Inflammatory macrophage treated with lipopolysaccharide for 4 hours (primary cell): ENCODE results near the gene SUCLG2.

Experiments
- DNase-seq: peaks from one replicate; pipeline ENCODE4 v3.0.0-alpha.2; 2020

Gene SUCLG2

DNA sequence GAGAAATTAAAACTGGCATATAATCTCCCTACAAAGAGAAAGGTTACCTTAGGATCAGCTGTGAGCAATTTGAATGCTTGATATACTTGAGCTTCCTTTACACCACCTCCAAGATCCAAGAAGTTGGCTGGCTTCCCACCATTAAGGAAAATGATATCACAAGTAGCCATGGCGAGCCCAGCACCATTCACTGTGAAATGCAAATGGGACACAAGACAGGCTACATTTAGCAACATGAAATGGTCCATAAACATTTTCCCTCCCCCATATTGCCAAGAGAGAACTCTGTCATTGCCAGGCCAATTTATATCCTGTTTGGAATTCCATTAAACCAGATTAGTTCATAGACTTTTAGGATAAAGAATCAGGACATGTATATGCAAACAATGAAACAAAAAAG lies 158.7 kb downstream of the SUCLG2 start:
- DNase-seq = no peak

DNA sequence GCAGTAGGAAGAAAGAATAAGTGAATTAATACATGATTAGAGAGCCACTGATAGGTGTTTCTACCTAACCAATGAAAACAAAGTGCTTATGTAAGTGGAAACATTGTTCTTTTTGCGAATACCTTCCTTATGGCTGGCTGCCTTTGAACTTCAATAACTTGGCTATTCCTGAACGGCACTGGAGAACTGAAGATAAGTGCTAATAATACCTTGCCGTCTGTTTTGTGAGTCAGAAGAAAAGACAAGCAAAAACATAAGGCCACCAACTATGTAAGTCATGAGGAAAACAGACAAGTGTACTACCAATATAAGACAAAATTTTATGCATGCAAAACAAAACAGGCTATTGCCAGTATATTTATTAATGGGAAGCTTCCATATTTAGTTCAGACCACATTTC lies 160.6 kb downstream of the SUCLG2 start:
- no peak for DNase-seq

DNA sequence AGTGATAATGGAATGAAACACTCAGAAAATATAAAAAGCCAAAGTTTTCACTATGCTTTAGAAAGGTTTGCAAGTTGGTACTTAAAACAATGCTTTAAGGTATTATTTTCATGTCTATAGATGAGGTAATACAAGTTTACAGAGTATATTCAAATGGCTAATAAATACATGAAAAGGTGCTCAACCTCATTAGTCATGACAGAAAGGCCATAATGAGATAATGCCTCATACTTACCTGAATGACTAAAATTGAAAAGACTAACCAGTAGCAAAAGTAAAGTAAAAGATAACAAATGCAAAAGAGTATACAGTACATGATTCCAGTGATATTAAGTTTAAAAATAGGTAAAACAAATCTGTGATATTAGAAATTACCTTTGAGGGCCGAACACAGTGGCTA lies 163.8 kb downstream of the SUCLG2 start:
- DNase-seq = no peak

DNA sequence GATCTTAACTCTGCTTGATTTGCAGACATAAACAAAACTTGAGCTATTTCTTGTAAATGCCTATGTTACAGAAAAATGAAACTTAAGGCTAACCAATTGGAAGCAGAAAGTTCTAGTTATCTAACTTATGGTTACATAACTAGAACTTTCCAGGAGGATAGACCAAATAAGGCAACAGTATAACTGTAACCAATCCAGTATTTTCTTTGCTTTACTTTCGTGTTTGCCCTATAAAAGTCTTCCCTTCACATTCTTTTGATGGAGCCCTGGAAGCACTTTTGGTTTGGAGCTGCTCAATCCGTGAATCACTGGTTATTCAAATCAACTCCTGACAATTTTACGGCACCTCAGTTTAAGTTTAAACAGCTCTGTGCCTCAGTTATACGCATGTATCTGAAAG lies 164.6 kb downstream of the SUCLG2 start:
- peak; percentile 7 for DNase-seq

DNA sequence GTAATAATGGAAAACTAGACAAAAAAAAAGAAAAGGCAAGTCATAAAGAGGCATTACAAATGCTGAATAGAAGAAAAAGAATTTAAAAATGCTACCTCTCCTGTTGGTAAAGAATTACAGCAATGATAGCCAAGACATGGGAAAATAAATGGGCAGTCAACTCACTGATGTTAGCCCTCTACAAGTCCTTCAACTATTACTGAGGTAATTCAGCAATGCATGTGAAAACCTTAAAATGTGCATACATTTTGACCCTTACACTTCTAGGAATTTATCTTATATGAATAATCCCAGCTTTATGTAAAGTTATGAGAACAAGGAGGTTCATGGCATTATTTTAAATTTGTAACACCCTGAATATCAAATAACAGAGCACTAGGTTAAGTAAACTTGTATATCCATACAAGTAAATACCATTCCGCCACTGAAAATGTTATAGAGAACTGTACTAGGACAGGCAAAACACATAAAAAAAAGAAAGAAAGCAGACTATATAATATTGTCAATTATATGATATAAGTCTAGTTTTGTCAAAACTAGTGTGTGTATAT lies 166.8 kb downstream of the SUCLG2 start:
- no peak for DNase-seq

DNA sequence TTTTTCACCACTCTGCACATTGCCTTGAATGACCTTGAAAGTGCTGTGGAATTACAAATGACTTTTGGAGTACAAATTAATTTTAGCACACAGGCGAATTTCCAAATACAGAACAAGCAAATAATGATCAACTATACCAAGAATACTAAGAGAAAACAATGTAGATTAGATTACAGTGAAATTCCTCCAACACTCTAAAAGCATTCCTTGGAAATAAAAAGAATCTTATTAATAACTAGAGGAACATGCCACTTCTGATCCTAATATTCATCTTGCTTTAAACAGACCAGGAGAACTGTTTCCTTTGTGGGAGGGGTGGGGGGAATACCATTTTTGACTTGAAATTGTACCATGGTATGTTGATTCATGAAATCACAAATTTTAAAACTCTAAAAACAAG lies 167.5 kb downstream of the SUCLG2 start:
- no peak for DNase-seq

DNA sequence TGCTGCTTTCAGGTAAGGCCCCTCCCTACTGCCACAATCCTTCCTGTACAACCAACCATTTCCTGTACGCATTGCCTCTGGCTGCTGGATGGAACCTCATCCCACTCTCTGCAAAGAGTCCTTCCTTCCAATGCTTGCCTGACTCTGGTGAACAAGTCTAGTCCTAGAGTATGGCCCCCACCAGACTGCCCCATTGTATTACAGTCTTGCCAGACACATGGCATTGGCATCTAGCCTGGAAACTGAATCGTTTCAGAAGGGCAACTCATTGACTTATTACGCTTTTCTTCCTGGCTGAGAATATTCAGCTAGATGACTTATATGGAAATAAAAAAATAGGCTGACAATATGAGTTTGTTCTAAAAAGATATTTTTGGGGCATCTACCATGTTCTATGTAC lies 170.3 kb downstream of the SUCLG2 start:
- no peak for DNase-seq

DNA sequence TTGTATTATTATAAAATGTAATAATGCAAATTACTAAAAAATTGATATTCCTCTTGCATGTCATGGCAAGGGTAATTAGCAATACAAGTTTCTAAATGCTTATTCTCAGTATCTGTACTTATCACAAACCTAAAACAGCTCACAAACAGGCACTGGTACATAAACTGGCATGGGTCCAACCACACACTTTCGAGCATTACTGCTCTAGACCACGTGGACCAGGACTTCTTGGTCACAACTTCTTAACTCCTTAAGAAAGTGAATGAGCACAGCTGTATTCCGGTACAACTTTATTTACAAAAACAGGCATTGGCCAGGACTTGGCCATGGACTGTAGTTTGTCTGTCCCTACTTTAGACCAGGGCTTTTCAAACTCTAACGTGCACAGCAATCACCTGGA lies 173.3 kb downstream of the SUCLG2 start:
- no peak for DNase-seq

DNA sequence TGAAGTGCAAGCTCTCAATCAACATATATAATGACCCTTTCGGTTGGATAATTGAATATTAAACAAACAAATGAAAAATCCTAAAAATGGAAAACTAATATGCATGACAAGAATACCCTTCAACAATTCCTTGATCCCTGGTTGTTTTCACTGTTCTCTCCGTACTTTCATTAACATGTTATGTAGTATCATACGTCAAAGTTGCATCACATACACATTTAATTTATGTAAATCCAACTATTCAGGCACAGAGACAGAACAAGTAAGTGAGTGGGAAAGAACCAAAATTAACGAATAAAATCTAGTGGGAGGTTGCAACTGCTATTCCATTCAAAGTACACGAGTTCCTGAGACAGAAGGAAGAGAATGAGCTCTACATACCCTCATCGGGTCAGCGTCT lies 176.0 kb downstream of the SUCLG2 start:
- no peak for DNase-seq

DNA sequence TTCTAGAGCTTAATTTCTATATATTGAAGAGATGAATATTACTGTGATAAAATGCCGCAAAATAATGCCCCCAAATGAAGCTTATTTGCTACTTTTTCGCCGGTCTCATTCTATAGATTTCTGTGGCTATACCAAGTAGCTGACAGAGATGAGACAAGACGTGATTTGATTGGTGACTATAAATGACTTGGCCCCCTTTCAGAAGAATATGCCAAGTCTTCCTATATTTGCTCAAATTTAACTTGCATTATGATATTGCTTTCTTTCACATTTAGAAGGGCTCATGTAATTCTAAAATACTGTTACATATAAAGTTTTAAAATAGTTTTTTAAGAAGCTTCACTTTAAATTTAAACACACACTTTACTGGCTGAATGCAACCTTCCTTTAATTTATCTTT lies 180.1 kb downstream of the SUCLG2 start:
- DNase-seq = no peak

DNA sequence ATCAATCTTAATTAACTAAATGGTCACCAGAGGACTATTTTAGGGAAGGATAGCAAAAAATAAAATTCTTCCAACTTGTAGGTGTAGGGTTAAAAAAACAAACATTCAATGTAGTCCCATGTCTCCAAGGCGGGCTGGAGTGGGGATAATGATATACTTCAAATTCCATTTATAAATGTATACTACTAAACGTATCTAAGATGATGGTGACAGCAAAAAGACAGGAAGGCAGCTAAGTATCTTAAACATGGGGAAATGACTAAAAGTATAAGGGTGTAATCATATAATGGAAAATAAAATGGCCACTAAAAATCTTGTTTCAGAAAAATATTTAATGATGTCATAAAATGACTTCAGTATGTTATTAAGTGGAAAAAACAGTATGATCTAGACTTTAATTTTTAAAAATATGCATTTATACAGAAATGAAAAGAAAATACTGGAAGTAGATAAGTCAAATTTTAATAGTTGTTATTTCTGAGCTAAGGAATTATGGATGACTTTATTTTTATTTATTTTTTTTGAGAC lies 181.7 kb downstream of the SUCLG2 start:
- no peak for DNase-seq

DNA sequence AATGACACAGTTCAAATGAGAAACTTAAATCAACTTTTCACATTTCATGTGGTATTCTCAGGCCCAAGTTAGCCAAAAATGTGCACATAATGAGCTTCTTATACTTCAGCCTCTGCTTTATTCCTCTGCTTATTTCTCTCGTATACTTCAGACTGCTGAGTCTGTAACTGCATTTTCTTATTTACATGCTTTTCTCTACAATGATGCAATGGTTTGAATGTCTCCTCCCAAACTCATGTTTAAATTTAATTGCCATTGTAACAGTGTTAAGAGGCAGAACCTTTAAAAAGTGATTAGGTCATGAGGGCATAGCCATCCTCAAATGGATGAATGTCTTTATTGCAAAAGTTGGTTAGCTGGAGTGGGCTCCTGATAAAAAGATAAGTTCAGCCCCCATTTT lies 184.2 kb downstream of the SUCLG2 start:
- DNase-seq = no peak

DNA sequence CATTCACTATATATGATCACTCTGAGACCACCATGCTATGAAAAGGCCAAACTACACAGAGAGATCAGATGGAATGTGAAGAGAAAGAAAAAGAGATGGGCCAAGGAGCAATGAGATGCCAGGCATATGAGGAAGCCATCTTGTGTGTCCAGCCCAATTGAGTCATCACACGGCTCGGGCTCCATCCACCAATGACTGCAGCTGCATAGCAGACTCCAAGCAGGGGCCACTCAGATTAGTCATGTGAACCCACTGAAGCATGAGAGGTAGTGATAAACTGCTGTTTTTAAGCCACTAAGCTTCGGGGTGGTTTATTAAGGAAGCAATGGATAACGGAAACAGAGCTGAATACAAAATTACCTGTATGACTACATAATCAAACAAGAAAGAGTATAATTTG lies 185.9 kb downstream of the SUCLG2 start:
- DNase-seq = no peak

DNA sequence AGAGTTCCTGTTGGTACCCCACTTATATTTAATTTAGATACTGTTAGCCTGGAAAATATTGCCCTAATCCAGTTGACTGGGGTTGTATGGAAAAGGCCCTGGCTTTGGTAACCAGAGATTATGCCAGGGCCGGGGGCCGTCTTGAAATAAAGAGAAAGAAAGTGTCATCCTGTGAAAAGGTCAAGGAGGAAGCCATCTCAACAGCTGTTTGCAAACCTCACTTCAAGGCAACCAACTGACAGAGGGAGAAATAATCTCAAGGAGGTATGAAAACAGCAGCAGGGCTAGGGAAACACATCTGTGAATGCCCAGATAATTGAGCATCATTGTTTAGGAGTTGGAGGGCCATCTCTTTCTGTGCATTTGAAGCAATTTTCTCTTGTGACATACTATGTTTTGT lies 190.8 kb downstream of the SUCLG2 start:
- DNase-seq = no peak

DNA sequence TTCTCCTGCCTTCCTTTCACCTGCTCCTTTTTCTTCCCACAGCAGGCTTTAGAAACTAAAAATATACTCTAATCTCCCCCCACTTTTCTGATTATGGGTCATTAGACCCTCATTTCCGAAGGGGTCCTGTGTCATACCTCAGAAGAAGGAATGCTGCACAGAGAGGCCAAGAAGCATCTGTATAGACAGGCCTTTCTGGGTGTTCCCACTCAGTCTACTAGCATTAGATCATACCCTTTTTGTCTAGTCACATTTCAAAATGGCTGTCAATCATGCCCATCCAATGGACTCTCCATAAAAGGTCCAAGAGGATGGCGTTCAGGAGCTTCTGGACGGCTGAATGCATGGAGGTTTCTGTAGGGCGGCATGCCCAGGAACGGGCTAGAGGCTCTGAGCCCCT lies 192.2 kb downstream of the SUCLG2 start:
- no peak for DNase-seq

DNA sequence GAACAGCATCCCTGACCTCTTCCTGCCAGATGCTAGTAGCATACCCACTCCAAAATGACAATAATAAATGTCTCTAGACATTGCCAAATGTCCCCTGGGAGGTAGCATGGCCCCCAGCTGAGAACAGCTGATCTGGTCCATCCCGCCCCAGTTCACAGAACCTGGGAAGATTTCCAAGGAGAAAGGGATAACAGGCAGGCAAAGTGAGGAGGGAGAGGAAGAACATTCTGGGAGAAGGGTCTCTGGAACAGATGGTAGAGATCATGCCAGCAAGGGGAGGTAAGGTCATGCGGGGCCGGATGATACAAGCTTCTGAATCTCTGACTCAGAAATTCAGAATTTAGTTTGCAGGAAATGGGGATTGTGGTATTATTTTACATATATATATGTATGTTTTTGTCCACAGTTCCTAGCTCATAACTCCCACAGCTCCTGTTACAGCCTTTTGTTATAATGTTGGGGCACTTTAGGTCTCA lies 192.7 kb downstream of the SUCLG2 start:
- DNase-seq = no peak

DNA sequence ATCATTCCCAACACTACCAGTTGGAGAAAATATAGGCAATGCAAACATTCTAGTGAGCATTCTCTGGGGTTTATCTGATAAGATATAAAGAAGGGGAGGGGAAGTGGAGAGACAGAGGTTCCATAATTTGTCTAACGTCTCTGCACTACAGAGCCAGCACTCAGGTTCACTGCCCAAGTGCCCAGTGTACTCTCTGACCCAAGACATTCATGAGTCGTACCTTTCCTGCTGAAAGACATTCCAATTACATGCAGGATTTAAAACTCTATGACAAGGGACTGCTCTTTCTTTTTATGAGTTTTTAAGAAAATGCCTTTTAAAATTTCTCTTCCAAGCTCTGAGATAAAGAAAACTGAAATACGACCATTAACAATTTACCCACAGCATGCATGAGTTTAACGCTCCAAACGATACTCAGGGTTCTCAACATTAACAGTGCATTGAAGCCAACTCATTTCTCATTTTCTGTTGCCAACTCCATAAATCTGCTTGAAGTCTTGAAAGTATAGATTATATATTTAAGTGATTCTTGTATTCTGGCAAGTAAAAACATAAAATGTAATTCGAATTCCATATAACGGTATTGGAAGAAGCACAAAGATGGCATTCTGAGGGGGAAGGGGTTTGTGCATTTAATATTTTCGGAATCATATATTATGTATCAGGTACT lies 193.4 kb downstream of the SUCLG2 start:
- DNase-seq = no peak

DNA sequence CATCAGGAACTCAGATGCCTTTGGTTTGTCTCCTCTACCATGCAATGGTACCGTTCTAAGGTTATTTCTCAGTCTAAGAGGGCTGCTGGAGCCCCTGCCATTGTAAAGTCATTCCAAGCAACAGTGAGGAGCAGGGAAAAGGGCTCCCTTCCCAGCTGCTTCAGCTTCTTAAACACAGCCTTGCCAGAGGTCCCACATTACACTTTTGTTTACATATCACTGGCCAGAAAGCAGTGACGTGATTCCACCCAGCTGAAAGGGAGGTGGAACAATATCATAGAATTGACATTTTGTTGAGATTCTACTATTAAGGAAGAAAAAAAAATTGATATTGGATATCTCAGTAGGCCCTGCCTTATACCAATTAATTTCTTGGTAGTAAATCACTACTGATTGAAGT lies 194.6 kb downstream of the SUCLG2 start:
- no peak for DNase-seq

DNA sequence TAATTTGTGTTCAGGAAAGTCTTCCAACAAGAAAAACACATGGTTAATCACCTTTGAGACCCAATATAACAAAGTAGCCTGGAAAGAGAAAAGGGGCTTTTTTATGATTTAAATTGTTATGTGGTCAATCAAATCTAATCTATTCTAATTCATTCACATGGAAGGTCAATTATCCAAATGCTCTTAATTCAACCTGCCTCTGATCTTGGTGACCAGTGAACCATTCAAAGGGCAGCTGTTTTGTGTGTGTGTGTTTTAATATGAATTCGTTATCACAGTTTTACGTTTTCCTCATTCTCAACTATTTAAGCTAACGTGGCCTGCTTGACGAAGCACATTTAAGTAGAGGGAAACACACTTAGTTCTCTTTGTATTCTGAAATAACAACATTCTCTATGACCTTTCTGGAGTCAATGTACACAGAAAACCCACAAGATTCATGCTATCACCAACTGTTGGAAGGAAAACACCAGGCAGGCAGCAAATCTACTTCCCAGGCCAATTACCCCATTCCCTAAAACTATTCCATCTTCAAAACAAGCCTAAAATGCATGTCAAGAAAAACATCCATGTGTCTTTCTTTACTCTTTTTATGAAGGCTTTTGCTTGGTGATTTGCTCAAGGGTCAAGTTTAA lies 195.4 kb downstream of the SUCLG2 start:
- no peak for DNase-seq

DNA sequence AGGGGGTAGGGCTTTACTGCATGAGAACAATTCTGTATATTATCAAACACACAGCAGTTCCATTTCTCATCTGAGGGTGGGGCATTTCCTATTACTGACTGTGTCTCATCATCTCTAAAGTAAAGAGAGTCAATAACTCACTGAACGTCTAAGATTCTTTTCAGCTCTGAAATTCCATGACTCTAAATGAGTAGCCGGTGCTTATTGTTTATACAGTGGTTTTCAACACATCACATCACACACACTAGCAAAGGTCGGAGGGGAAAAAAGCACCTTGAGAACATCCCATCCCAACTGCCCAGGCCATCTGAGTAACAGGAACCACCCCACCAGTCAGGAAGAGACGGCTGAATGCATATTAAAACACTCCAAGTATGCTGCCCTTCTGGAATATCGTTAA lies 196.0 kb downstream of the SUCLG2 start:
- DNase-seq = no peak

DNA sequence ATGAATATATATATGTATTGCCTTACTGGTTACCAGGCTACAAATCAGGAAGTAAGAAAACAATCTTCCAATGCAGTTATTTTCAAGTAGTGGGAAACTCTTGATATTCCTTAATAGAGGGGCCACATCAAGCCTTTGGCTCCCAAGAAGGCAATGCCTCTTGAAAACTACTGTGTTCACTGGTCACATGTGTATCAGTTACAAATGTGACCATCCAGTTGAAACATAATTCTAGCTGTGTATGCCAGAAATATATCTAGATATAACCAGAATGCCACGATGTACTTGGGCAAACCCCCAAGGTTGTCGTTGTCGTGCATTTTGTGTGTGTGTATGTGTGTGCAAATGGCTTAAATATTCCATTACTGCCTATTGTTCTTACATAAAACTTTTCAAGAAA lies 200.8 kb downstream of the SUCLG2 start:
- DNase-seq = no peak

DNA sequence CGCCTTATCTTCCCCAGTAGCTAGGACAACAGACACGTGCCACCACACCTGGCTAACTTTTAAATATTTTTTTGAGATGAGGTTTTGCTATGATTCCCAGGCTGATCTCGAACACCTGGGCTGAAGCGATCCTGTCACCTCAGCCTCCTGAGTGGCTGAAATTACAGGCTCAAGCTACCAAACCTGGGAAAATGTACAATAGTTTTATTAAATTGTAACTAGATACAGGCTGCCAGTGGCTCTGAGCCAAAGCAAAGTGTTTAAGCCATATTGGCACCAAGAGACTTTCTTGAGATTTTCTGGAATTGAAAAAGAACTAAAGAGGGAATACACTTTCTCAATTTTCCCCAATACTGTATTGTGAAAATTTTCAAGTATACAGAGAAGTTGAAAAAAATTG lies 204.3 kb downstream of the SUCLG2 start:
- no peak for DNase-seq

DNA sequence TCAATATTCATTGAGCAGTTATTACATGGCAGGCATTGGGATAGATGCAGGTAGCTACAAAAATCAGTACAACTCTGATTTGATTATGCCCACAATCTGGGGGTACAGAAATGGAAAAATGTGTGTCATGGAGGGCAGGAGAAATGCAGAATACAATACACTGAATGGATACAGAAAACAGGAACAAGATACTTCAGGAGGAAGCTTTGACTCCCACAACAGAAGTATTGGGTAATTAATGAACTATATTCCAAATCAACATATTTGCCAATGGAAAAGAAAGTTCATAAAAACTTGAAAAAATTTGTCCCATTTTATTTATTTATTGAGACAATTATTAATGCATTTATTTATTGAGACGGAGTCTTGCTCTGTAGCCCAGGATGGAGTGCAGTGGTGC lies 207.0 kb downstream of the SUCLG2 start:
- DNase-seq = peak; percentile 64

DNA sequence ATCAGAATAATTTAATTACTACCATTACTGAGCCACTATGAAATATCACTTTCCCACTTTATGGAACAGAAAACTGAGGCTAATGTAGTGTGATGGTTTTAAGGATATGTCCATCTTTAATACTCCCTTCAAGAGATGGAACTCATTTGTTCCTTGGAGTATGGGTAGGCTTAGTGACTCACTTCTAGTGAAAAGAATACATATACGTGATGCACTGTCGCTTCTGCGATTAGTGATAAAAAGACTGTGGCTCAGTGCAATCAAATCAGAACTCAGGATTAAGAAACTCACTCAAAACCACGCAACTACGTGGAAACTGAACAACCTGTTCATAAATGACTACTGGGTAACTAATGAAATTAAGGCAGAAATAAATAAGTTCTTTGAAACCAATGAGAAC lies 216.6 kb downstream of the SUCLG2 start:
- no peak for DNase-seq

DNA sequence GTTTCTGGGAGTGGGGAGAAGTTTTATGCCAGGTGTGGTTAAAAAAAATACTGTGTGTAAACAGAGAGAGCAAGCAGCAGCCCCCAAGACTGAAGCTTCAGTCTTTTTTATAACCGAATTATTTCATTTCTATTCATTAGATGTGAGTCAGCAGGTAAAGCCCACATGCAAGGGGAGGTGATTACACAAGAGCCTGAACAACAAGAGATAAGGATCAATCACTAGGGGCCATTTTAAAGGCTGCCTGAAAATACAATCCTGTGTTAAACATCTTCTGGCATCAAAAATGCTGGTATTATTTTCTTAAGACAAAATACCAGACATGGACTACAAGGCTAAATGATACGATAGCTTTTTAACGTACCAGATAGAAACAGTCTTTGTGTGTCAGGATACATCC lies 217.3 kb downstream of the SUCLG2 start:
- no peak for DNase-seq
